ENCODE results near the gene TARDBP. TPM values are rescaled to one million over a fixed set of nuclear protein-coding genes. Genes with fewer than 3 reads are reported as not detected.

Gene TARDBP
- total and polyA plus RNA-seq, 2 donors (not counting 1 experiment from before 2014, with no cell fraction given): 85.2 to 222 TPM

DNA sequence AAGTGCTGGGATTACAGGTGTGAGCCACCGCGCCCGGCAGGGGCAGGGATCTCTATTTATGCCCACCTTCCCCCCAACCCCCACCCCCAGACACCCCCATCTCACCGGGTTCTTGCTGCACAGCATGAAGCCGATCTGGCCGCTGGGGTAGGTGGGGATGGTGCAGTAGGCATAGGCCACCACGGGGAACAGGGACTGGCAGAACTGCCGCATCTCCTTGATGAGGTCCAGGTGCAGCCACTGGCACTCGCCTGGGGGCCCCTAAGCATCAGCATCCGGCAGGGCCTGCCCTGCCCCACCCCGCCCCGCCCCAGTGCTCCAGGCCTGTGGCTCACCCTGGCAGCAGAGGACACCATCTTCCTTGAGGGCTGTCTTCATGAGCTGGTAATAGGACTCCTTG is 43.2 kb downstream of the TARDBP start:
- no peak for DNase-seq
- Histone ChIP-seq H3K9me3 (ENCODE audit: control extremely low read depth in 1 of 3, control insufficient read depth in 2 of 3, insufficient read depth in 1 of 3, low read length in 2 of 3) (no peaks in the 10 kb centered on the region), H3K27me3 (replicated peaks in 1 of 4; ENCODE audit: control extremely low read depth in 1 of 4, control insufficient read depth in 3 of 4, insufficient read depth in 4 of 4, low read length in 3 of 4) (no peaks in the 10 kb centered on the region), H3K4me2 (replicated peaks; ENCODE audit: low read depth, low read length, poor library complexity, severe bottlenecking) (no peak overlapping the region), H2AFZ (ENCODE audit: insufficient read depth, low read depth, low read length, poor library complexity, severe bottlenecking) (no peak overlapping the region), H3K36me3 (replicated peaks in 1 of 2; ENCODE audit: control extremely low read depth in 1 of 2, control insufficient read depth in 1 of 2, extremely low read depth in 1 of 2, insufficient read depth in 2 of 2, low read length in 1 of 2) (peaks cover 0 to 6% of the 10 kb centered on the region in 2 experiments), H3K4me3 (ENCODE audit: control extremely low read depth in 1 of 5, extremely low read depth in 1 of 5, insufficient read depth in 1 of 5, low read depth in 2 of 5, low read length in 4 of 5) (no peak overlapping the region), H3K9ac (ENCODE audit: low read length) (no peak overlapping the region), H3K79me2 (ENCODE audit: control insufficient read depth, insufficient read depth, low read length) (peaks cover 19% of the 10 kb centered on the region), H3K4me1 (ENCODE audit: control insufficient read depth in 2 of 2, insufficient read depth in 2 of 2, low read length in 2 of 2) (peaks cover 11 to 21% of the 10 kb centered on the region in 2 donors), H4K20me1 (ENCODE audit: control insufficient read depth, insufficient read depth, low read length, poor library complexity, severe bottlenecking) (peaks cover 10% of the 10 kb centered on the region), H3K27ac (ENCODE audit: low read length in 2 of 2) (no peak overlapping the region)
- no peak for ATAC-seq (ENCODE audit: low read depth)
- CTCF ChIA-PET: interaction anchor here (0.7 kb wide), 1 partner anchor 9 kb away, joined by 3 read pairs; the partner anchor contains the start of gene MASP2
- peaks cover 25% of the 10 kb centered on the region for H3K4me1 Mint-ChIP-seq
- TF ChIP-seq, protein P1, sequence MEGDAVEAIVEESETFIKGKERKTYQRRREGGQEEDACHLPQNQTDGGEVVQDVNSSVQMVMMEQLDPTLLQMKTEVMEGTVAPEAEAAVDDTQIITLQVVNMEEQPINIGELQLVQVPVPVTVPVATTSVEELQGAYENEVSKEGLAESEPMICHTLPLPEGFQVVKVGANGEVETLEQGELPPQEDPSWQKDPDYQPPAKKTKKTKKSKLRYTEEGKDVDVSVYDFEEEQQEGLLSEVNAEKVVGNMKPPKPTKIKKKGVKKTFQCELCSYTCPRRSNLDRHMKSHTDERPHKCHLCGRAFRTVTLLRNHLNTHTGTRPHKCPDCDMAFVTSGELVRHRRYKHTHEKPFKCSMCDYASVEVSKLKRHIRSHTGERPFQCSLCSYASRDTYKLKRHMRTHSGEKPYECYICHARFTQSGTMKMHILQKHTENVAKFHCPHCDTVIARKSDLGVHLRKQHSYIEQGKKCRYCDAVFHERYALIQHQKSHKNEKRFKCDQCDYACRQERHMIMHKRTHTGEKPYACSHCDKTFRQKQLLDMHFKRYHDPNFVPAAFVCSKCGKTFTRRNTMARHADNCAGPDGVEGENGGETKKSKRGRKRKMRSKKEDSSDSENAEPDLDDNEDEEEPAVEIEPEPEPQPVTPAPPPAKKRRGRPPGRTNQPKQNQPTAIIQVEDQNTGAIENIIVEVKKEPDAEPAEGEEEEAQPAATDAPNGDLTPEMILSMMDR (IDR thresholded peaks at IDR 0.05): no peak
- no peak for TF ChIP-seq EZH2 (IDR thresholded peaks at IDR 0.05; ENCODE audit: borderline replicate concordance, insufficient read depth, low read depth, low read length, poor library complexity, severe bottlenecking)
- POLR2A ChIA-PET: interaction anchor here (0.6 kb wide), 1 partner anchor 797 kb away, joined by 4 read pairs; no protein-coding TSS in a partner anchor
- 100% methylated on average over 7 of the region's 12 CpGs for WGBS (ENCODE audit: insufficient coverage)
- no peaks in the 10 kb centered on the region for H3K27me3 Mint-ChIP-seq
- no peaks in the 10 kb centered on the region for H3K9me3 Mint-ChIP-seq (ENCODE audit: insufficient read depth)
- H3K27ac Mint-ChIP-seq: no peak overlapping the region
- intact Hi-C loops (cut with micrococcal nuclease): no loop called here
- H3K4me3 Mint-ChIP-seq: no peak overlapping the region

DNA sequence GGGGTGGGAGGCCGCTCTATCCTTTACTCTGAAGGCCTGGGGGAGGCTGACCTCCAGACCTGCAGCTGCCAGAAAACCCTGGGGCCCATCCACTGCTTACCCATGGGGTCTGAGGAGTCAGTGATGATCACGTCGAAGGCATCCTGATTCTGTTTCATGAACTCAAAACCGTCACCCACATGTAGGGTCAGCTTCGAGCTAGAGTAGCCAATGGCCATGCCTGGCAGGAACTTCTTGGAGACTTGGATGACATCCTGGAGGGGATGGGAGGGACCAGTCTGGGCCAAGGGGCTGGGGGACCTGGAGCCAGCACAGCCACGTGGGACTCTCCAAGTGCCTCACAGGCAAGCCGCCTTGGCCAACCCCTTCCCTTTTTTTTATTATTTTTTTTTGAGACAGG is 44.0 kb downstream of the TARDBP start:
- Mint-ChIP-seq H3K27ac (no peak overlapping the region), H3K9me3 (ENCODE audit: insufficient read depth) (no peaks in the 10 kb centered on the region), H3K4me3 (no peak overlapping the region), H3K27me3 (no peaks in the 10 kb centered on the region), H3K4me1 (peaks cover 28% of the 10 kb centered on the region)
- intact Hi-C loops (cut with micrococcal nuclease): no loop called here
- 100% methylated on average over 4 of the region's 7 CpGs for WGBS (ENCODE audit: insufficient coverage)
- CTCF ChIA-PET: no interaction called here
- Histone ChIP-seq H3K36me3 (replicated peaks in 1 of 2; ENCODE audit: control extremely low read depth in 1 of 2, control insufficient read depth in 1 of 2, extremely low read depth in 1 of 2, insufficient read depth in 2 of 2, low read length in 1 of 2) (peaks cover 0 to 6% of the 10 kb centered on the region in 2 experiments), H3K4me2 (replicated peaks; ENCODE audit: low read depth, low read length, poor library complexity, severe bottlenecking) (no peak overlapping the region), H4K20me1 (ENCODE audit: control insufficient read depth, insufficient read depth, low read length, poor library complexity, severe bottlenecking) (peaks cover 10% of the 10 kb centered on the region), H3K4me1 (ENCODE audit: control insufficient read depth in 2 of 2, insufficient read depth in 2 of 2, low read length in 2 of 2) (peaks cover 16 to 26% of the 10 kb centered on the region in 2 donors), H2AFZ (ENCODE audit: insufficient read depth, low read depth, low read length, poor library complexity, severe bottlenecking) (no peak overlapping the region), H3K9ac (ENCODE audit: low read length) (no peak overlapping the region), H3K27me3 (replicated peaks in 1 of 4; ENCODE audit: control extremely low read depth in 1 of 4, control insufficient read depth in 3 of 4, insufficient read depth in 4 of 4, low read length in 3 of 4) (no peaks in the 10 kb centered on the region), H3K4me3 (ENCODE audit: control extremely low read depth in 1 of 5, extremely low read depth in 1 of 5, insufficient read depth in 1 of 5, low read depth in 2 of 5, low read length in 4 of 5) (no peak overlapping the region), H3K27ac (ENCODE audit: low read length in 2 of 2) (no peak overlapping the region), H3K9me3 (ENCODE audit: control extremely low read depth in 1 of 3, control insufficient read depth in 2 of 3, insufficient read depth in 1 of 3, low read length in 2 of 3) (no peaks in the 10 kb centered on the region), H3K79me2 (ENCODE audit: control insufficient read depth, insufficient read depth, low read length) (peaks cover 25% of the 10 kb centered on the region)
- no peak for TF ChIP-seq EZH2 (IDR thresholded peaks at IDR 0.05; ENCODE audit: borderline replicate concordance, insufficient read depth, low read depth, low read length, poor library complexity, severe bottlenecking)
- TF ChIP-seq, protein P1 (IDR thresholded peaks at IDR 0.05): no peak
- POLR2A ChIA-PET: no interaction called here
- DNase-seq (no peak), ATAC-seq (ENCODE audit: low read depth) (no peak)
